ENCODE measurements around the gene FARS2.

GRCh38 chr6:5459346-5459745 is 198.0 kb downstream of the FARS2 start:
- TF ChIP-seq, protein P1, sequence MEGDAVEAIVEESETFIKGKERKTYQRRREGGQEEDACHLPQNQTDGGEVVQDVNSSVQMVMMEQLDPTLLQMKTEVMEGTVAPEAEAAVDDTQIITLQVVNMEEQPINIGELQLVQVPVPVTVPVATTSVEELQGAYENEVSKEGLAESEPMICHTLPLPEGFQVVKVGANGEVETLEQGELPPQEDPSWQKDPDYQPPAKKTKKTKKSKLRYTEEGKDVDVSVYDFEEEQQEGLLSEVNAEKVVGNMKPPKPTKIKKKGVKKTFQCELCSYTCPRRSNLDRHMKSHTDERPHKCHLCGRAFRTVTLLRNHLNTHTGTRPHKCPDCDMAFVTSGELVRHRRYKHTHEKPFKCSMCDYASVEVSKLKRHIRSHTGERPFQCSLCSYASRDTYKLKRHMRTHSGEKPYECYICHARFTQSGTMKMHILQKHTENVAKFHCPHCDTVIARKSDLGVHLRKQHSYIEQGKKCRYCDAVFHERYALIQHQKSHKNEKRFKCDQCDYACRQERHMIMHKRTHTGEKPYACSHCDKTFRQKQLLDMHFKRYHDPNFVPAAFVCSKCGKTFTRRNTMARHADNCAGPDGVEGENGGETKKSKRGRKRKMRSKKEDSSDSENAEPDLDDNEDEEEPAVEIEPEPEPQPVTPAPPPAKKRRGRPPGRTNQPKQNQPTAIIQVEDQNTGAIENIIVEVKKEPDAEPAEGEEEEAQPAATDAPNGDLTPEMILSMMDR (conservative IDR thresholded peaks at IDR 0.05; ENCODE audit: low read depth, low read length): no peak
- no peak for TF ChIP-seq EZH2 (IDR thresholded peaks at IDR 0.05; ENCODE audit: borderline replicate concordance, low read depth, low read length, poor library complexity, severe bottlenecking)

All from A673 (cell line).